Upper lobe of right lung (tissue), 1 donor: ENCODE data around the gene MYO9A. TPM values are rescaled to one million over a fixed set of nuclear protein-coding genes. Genes with fewer than 3 reads are reported as not detected.

Source experiments
- ATAC-seq: fragments of 200-7000 bp; cut with Tn5 transposase; one replicate; pipeline ENCODE4 v1.9.1; 2020; ENCODE audit warnings: mild to moderate bottlenecking, moderate library complexity
- DNase-seq: peaks from one replicate; pipeline ENCODE4 v3.0.0-alpha.2; 2020
- H3K27ac ChIP-seq: fragments of 200-600 bp; one replicate; pipeline ENCODE4 v1.8.0; 2022
- H3K27me3 ChIP-seq: fragments of 200-600 bp; one replicate; pipeline ENCODE4 v1.8.0; 2022; ENCODE audit warnings: mild to moderate bottlenecking
- H3K36me3 ChIP-seq: fragments of 200-600 bp; one replicate; pipeline ENCODE4 v1.8.0; 2022
- H3K4me1 ChIP-seq: fragments of 200-600 bp; one replicate; pipeline ENCODE4 v1.8.0; 2022
- H3K4me3 ChIP-seq: fragments of 200-600 bp; one replicate; pipeline ENCODE4 v1.8.0; 2022; ENCODE audit warnings: mild to moderate bottlenecking
- H3K9me3 ChIP-seq: fragments of 200-600 bp; one replicate; pipeline ENCODE4 v1.8.0; 2022
- CTCF ChIP-seq: fragments of 200-600 bp; IDR thresholded peaks from one replicate; pipeline ENCODE4 v1.8.0; 2022; ENCODE audit warnings: antibody characterized with exemption
- intact Hi-C: fragments of 100-400 bp; cut with DNase I; formaldehyde crosslinking; loops from one replicate; pipeline ENCODE4 v1.11.0; 2022
- total RNA-seq: library from RNA; stranded (reverse); fragmentation: NEBNext Ultra II Directional; extraction: Animal tissue kit (Norgen Biotek cat#: 25700); gene quantifications from one replicate; pipeline ENCODE4 v1.2.1, GENCODE V29; 2021
- donor health status: DM: no; HTN: yes; CAD: no; lungs with severe emphysema.

MYO9A gene
- total RNA-seq, 1 donor from 2014 or later = 82.5 TPM

- intact Hi-C loops = no loop called here
- Histone ChIP-seq H3K9me3 (no peaks in the 10 kb centered on the region), H3K4me3 (no peak overlapping the region), H3K27me3 (no peaks in the 10 kb centered on the region), H3K27ac (no peak overlapping the region), H3K4me1 (peaks cover 7% of the 10 kb centered on the region), H3K36me3 (no peaks in the 10 kb centered on the region)
- ATAC-seq = no peak
- no peak for TF ChIP-seq CTCF
- no peak for DNase-seq
Observed at GRCh38 chr15:71781965-71782265, 336.0 kb downstream of the MYO9A start.

- H3K27ac ChIP-seq = no peak overlapping the region
- H3K36me3 ChIP-seq = no peaks in the 10 kb centered on the region
- no peaks in the 10 kb centered on the region for H3K9me3 ChIP-seq
- no peak for TF ChIP-seq CTCF
- ATAC-seq = no peak
- peaks cover 7% of the 10 kb centered on the region for H3K4me1 ChIP-seq
- no peak for DNase-seq
- intact Hi-C loops = no loop called here
- no peaks in the 10 kb centered on the region for H3K27me3 ChIP-seq
- H3K4me3 ChIP-seq = no peak overlapping the region
Observed at GRCh38 chr15:71781179-71781964, 336.6 kb downstream of the MYO9A start.

GRCh38 chr15:71780115-71780976 lies 337.6 kb downstream of the MYO9A start:
- Histone ChIP-seq H3K27me3 (no peaks in the 10 kb centered on the region), H3K9me3 (no peaks in the 10 kb centered on the region), H3K36me3 (no peaks in the 10 kb centered on the region), H3K4me3 (no peak overlapping the region), H3K4me1 (peaks cover 7% of the 10 kb centered on the region), H3K27ac (peak overlapping the region; percentile 21)
- ATAC-seq = peak; percentile 74
- intact Hi-C loops = no loop called here
- DNase-seq = no peak
- TF ChIP-seq CTCF = peak; percentile 75

GRCh38 chr15:71779073-71779797 lies 338.7 kb downstream of the MYO9A start:
- H3K27ac ChIP-seq = no peak overlapping the region
- H3K4me3 ChIP-seq = no peak overlapping the region
- H3K4me1 ChIP-seq = peaks cover 7% of the 10 kb centered on the region
- no peaks in the 10 kb centered on the region for H3K27me3 ChIP-seq
- no peaks in the 10 kb centered on the region for H3K36me3 ChIP-seq
- H3K9me3 ChIP-seq = no peaks in the 10 kb centered on the region
- ATAC-seq (no peak), DNase-seq (no peak)
- TF ChIP-seq CTCF = no peak
- intact Hi-C loops = no loop called here

GRCh38 chr15:71777216-71777943 lies 340.6 kb downstream of the MYO9A start:
- Histone ChIP-seq H3K27me3 (no peaks in the 10 kb centered on the region), H3K9me3 (no peaks in the 10 kb centered on the region), H3K4me3 (no peak overlapping the region), H3K36me3 (no peaks in the 10 kb centered on the region), H3K27ac (no peak overlapping the region), H3K4me1 (peaks cover 7% of the 10 kb centered on the region)
- no peak for TF ChIP-seq CTCF
- DNase-seq = no peak
- intact Hi-C loops = no loop called here
- ATAC-seq = peak; percentile 23
